GM18951 (cell line): ENCODE data around the gene ENGASE.

Source experiments
- POLR2A ChIP-seq: IDR thresholded peaks from 4 replicates; pipeline ENCODE4 v1.6.1; 2011; ENCODE audit warnings: mild to moderate bottlenecking; ENCODE audit not compliant: insufficient read length, insufficient read depth; ENCODE audit errors: extremely low read depth
- in situ Hi-C: fragments of 300-500 bp; cut with MboI; formaldehyde crosslinking; loops from one replicate; pipeline ENCODE4 v1.12.0; 2022; ENCODE audit warnings: low sequenced_read_pairs, mixed read lengths, inconsistent platforms; ENCODE audit not compliant: unreplicated experiment

ENGASE gene

GRCh38 chr17:79084291-79085153 lies 9.9 kb downstream of the ENGASE start:
- no peak for TF ChIP-seq POLR2A
- in situ Hi-C loops, result loop anchor here (10.0 kb wide), 1 partner anchor 310 kb away; no protein-coding TSS in a partner anchor

- in situ Hi-C loops, result loop anchor here (10.0 kb wide), 1 partner anchor 309 kb away; no protein-coding TSS in a partner anchor
- TF ChIP-seq POLR2A, result no peak
Observed at GRCh38 chr17:79085154-79085920, 10.7 kb downstream of the ENGASE start.

GRCh38 chr17:79085921-79086551 lies 11.4 kb downstream of the ENGASE start:
- TF ChIP-seq POLR2A, result no peak
- in situ Hi-C loops, result loop anchor here (10.0 kb wide), 1 partner anchor 309 kb away; no protein-coding TSS in a partner anchor

GRCh38 chr17:79086609-79087427 lies 12.2 kb downstream of the ENGASE start:
- in situ Hi-C loops, result loop anchor here (10.0 kb wide), 1 partner anchor 308 kb away; no protein-coding TSS in a partner anchor
- no peak for TF ChIP-seq POLR2A

- no peak for TF ChIP-seq POLR2A
- in situ Hi-C loops, result loop anchor here (10.0 kb wide), 1 partner anchor 307 kb away; no protein-coding TSS in a partner anchor
Observed at GRCh38 chr17:79087428-79088143, 13.0 kb downstream of the ENGASE start.

GRCh38 chr17:79088247-79088996 lies 13.8 kb downstream of the ENGASE start:
- TF ChIP-seq POLR2A, result no peak
- in situ Hi-C loops, result loop anchor here (10.0 kb wide), 1 partner anchor 306 kb away; no protein-coding TSS in a partner anchor

- in situ Hi-C loops, result loop anchor here (10.0 kb wide), 1 partner anchor 306 kb away; no protein-coding TSS in a partner anchor
Observed at GRCh38 chr17:79088997-79089328, 14.3 kb downstream of the ENGASE start.

GRCh38 chr17:79089720-79090442 lies 15.3 kb downstream of the ENGASE start:
- in situ Hi-C loops, result loop anchor here (10.0 kb wide), 1 partner anchor 305 kb away; no protein-coding TSS in a partner anchor

More at GRCh38 chr17:79088997-79089328, 14.3 kb downstream of the ENGASE start:
- TF ChIP-seq POLR2A, result no peak

GRCh38 chr17:79090443-79091225 lies 16.0 kb downstream of the ENGASE start:
- in situ Hi-C loops, result no loop called here
- no peak for TF ChIP-seq POLR2A

More at GRCh38 chr17:79089720-79090442, 15.3 kb downstream of the ENGASE start:
- TF ChIP-seq POLR2A, result no peak
